ENCODE measurements around the gene LAMB1.

The LAMB1 gene

GRCh38 chr7:107995184-107996071, 7.5 kb downstream of the LAMB1 start:
- no peaks in the 10 kb centered on the region for H3K36me3 Mint-ChIP-seq
- no peak overlapping the region for H3K4me3 Mint-ChIP-seq
- no peak overlapping the region for H3K27ac Mint-ChIP-seq
- H3K27me3 Mint-ChIP-seq = peaks cover 18% of the 10 kb centered on the region
- H3K4me1 Mint-ChIP-seq = no peaks in the 10 kb centered on the region
- no peak for ATAC-seq
- H3K9me3 Mint-ChIP-seq = no peaks in the 10 kb centered on the region

DNA sequence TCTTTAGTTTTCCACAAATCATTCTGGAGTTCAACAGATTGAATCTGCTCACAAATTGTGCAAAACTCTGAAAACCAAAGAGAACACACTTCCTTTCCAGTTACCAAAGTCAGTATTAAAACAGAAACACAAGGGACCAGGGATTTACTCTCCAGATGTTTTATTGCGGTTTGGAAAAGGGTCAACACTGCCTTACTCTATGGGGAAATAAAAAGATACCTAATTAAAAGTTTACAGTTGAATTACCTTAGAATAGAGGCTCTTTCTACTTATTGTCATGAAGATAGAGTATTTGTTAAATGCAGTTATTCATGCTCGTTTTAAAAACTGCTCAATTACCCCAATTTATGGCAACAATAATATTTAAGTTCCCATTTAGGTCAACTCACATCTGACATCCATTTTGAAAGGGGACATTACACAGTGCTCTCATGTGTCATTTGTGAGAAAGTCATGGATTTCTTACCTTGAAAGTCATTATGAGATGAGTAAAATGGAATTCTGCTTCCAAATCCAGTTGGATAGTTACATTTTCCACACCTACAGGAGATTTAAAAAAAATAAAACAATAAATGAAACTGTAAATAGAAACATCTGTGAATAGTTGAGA, 8.4 kb downstream of the LAMB1 start:
- Mint-ChIP-seq H3K9me3 (no peaks in the 10 kb centered on the region), H3K27me3 (peaks cover 20% of the 10 kb centered on the region), H3K4me3 (no peak overlapping the region), H3K27ac (no peak overlapping the region), H3K36me3 (no peaks in the 10 kb centered on the region), H3K4me1 (no peaks in the 10 kb centered on the region)
- no peak for ATAC-seq

DNA sequence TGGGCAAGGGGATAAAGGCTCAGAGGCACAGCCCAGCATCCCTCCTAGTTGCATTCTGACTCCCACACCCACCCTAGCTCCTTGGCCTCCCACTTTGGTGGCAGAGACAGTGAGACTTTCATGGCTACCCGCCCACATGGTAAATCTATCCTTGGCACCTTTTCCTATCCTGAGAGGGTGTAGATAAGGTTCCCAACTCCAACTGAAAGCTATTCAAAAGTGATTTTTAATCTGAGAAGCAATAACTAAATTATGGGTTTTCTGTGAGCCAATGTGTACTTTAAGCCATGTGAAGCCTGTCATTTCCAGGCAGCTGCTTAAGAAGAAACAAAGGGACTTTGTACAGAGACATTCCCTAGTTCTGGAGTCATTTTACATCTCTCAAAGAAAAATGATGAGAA, 9.1 kb downstream of the LAMB1 start:
- Mint-ChIP-seq H3K36me3 (no peaks in the 10 kb centered on the region), H3K4me1 (no peaks in the 10 kb centered on the region), H3K4me3 (no peak overlapping the region), H3K9me3 (no peaks in the 10 kb centered on the region), H3K27ac (no peak overlapping the region), H3K27me3 (peaks cover 26% of the 10 kb centered on the region)
- no peak for ATAC-seq

DNA sequence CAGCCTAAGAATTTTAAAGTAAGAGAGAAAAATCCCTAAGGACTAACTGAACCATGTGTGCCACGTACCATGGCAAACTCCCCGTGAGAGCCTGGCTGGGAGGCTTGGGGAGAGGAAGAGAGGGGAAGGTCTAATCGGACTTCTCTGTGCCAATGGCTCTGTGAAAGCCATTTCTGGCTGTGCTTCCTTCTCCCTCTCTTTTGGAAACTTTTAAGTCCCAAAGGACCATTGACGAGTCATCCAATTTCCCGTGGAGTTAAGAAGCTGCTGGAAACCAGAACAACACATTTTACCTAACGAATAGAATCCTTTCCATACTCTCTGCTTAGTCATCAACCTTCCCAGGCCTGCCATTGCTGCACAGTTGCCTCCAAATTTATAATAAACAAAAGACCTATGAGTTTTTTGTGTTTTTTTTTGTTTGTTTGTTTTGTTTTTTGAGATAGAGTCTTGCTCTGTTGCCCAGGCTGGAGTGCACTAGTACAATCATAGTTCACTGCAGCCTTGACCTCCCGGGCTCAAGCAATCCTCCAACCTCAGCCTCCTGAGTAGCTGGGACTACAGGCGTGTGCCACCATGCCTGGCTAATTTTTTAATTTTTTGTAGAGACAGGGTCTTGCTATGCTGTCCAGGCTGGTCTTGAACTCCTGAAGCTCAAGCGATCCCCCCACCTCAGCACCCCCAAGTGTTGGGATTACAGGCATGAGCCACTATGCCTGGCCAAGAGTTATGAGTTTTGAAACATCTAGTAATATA, 13.2 kb downstream of the LAMB1 start:
- Mint-ChIP-seq H3K9me3 (no peaks in the 10 kb centered on the region), H3K36me3 (no peaks in the 10 kb centered on the region), H3K4me3 (no peak overlapping the region), H3K27ac (no peak overlapping the region), H3K4me1 (no peaks in the 10 kb centered on the region), H3K27me3 (peaks cover 47% of the 10 kb centered on the region)
- no peak for ATAC-seq

GRCh38 chr7:107982918-107983389, 20.0 kb downstream of the LAMB1 start:
- Mint-ChIP-seq H3K4me3 (no peak overlapping the region), H3K27ac (no peak overlapping the region), H3K36me3 (no peaks in the 10 kb centered on the region), H3K27me3 (peaks cover 11% of the 10 kb centered on the region), H3K9me3 (no peaks in the 10 kb centered on the region), H3K4me1 (no peaks in the 10 kb centered on the region)
- ATAC-seq = no peak

- Mint-ChIP-seq H3K27me3 (peaks cover 9% of the 10 kb centered on the region), H3K27ac (no peak overlapping the region), H3K4me3 (no peak overlapping the region), H3K9me3 (no peaks in the 10 kb centered on the region), H3K4me1 (no peaks in the 10 kb centered on the region), H3K36me3 (no peaks in the 10 kb centered on the region)
- no peak for ATAC-seq
These were observed 20.7 kb downstream of the LAMB1 start for GRCh38 chr7:107982042-107982840.

DNA sequence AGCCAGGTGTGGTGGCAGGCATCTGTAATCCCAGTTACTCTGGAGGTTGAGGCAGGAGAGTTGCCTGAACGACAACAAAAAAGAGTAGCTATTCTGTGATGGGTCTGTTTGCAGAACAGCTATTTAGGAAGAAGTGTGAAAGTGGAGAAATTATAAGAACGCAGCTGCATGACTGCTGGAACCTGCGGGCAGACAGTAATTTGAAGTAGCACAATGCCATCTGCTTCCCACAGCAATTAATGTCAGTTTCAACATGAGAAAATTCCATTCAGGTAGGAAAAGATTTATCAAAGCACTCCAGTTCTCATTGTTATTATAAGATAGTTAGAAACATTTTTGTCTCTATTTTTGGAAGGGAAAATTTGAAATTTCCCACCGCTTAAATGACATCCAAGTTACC, 21.5 kb downstream of the LAMB1 start:
- Mint-ChIP-seq H3K4me3 (no peak overlapping the region), H3K9me3 (no peaks in the 10 kb centered on the region), H3K27me3 (peaks cover 12% of the 10 kb centered on the region), H3K36me3 (no peaks in the 10 kb centered on the region), H3K4me1 (no peaks in the 10 kb centered on the region), H3K27ac (no peak overlapping the region)
- ATAC-seq = no peak

DNA sequence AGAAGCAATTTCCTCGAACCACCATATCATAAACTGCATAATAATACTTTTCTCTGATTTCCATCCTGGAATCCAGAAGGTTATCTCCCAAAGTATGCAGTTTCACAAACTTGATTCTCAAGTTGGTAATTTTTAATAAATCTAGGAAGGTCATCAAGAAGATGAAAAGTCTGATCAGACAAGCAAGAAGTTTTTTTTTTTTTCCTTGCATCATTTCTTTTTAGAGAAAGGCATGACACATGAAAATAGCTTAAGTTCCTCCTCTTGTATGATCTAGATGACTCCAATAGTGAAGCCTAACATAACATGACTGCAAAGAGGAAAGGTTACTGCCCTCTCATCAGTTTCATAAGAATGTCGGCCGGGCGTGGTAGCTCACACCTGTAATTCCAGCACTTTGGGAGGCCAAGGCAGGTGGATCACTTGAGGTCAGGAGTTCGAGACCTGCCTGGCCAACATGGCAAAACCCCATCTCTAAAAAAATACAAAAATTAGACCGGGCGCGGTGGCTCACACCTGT, 22.2 kb downstream of the LAMB1 start:
- no peak overlapping the region for H3K27ac Mint-ChIP-seq

DNA sequence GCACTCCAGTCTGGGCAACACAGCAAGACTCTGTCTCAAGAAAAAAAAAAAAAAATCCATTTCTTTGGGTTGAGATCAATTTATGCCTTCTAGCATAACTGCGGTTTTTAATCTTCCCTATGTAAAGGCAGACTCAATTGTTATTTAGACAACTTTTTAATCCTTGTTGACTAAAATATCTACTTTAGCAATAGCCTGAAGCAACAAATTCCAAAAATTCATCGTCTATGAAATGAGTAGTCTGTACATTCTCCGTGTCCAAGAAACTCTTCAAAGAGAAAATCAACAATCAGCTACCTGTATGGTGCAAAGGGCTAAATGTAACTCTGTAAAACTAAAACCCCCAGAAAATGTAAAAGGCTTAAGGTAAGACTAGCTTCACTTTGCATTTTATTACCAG, 22.8 kb downstream of the LAMB1 start:
- Mint-ChIP-seq H3K27me3 (peaks cover 12% of the 10 kb centered on the region), H3K36me3 (no peaks in the 10 kb centered on the region), H3K27ac (no peak overlapping the region), H3K4me1 (no peaks in the 10 kb centered on the region), H3K4me3 (no peak overlapping the region), H3K9me3 (no peaks in the 10 kb centered on the region)
- ATAC-seq = no peak

More for the DNA sequence above, 22.2 kb downstream of the LAMB1 start:
- Mint-ChIP-seq H3K9me3 (no peaks in the 10 kb centered on the region), H3K36me3 (no peaks in the 10 kb centered on the region), H3K27me3 (peaks cover 12% of the 10 kb centered on the region), H3K4me1 (no peaks in the 10 kb centered on the region), H3K4me3 (no peak overlapping the region)
- ATAC-seq = no peak

DNA sequence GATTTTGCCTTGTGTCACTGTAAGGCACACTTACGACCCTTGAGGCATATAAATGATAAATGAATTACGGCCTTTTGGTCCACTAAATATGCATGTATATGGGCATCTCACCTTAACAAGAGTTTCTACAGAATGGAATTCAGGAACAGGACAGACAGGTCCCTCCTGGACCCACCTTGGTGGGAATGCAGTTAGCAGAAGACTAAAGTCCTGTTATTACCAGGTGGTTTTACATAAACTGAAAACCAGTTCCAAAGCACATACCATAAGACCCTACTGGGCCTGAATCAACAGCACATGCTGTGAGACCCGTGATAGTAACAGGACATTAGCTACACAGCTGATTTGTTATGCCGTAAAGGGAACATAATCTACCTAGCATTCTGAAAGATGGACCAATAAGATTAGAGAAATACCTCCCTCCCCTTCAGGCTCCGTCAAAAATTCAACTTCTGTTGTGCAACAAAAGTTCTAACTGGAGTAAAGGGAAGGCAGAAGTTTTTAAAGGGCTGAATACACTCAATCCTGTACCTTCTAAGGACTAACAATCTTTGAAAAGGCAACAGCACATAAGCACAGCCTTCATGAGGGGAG, 24.0 kb downstream of the LAMB1 start:
- H3K9me3 Mint-ChIP-seq = no peaks in the 10 kb centered on the region
- no peak for ATAC-seq
- H3K4me3 Mint-ChIP-seq = no peak overlapping the region
- H3K27me3 Mint-ChIP-seq = peaks cover 12% of the 10 kb centered on the region
- H3K27ac Mint-ChIP-seq = no peak overlapping the region
- H3K36me3 Mint-ChIP-seq = no peaks in the 10 kb centered on the region
- no peaks in the 10 kb centered on the region for H3K4me1 Mint-ChIP-seq

- no peak overlapping the region for H3K4me3 Mint-ChIP-seq
- ATAC-seq = no peak
These were observed 25.9 kb downstream of the LAMB1 start for GRCh38 chr7:107977048-107977447.

GRCh38 chr7:107976620-107977019, 26.3 kb downstream of the LAMB1 start:
- Mint-ChIP-seq H3K27ac (no peak overlapping the region), H3K4me3 (no peak overlapping the region), H3K36me3 (no peaks in the 10 kb centered on the region), H3K27me3 (peaks cover 12% of the 10 kb centered on the region), H3K4me1 (no peaks in the 10 kb centered on the region), H3K9me3 (no peaks in the 10 kb centered on the region)
- ATAC-seq = no peak

More at GRCh38 chr7:107977048-107977447, 25.9 kb downstream of the LAMB1 start:
- Mint-ChIP-seq H3K27me3 (peaks cover 12% of the 10 kb centered on the region), H3K4me1 (no peaks in the 10 kb centered on the region), H3K27ac (no peak overlapping the region), H3K36me3 (no peaks in the 10 kb centered on the region), H3K9me3 (no peaks in the 10 kb centered on the region)

DNA sequence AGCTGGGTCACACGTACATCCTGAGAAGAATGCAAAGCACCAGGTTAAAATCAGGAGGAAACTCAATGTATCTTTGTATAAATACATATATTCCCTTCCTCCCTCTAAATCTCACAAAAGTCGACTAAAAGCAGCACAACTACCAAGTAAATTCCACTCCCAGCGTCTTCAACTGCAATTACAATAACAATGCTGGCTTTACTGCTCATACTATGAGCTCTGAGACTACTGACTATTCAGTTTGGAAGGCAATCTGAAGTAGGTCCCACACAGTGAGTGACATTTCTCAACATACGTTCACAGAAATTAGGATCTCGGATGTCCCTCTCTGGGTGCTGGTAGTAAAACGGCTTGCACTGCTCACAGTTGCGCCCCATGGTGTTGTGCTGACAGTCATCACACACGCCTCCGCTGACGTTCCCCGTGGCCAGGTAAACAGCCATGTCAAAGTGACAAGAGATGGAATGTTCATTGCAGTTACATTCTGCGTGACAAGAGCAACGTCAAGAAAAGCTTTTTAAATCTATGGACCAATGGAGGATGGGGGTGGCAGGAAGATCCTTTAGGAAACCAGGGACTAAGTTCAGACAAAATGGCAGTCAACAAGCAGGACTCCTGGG, 27.5 kb downstream of the LAMB1 start:
- H3K27me3 Mint-ChIP-seq = peaks cover 12% of the 10 kb centered on the region
- no peak overlapping the region for H3K4me3 Mint-ChIP-seq
- ATAC-seq = no peak
- no peaks in the 10 kb centered on the region for H3K9me3 Mint-ChIP-seq
- no peaks in the 10 kb centered on the region for H3K36me3 Mint-ChIP-seq
- no peaks in the 10 kb centered on the region for H3K4me1 Mint-ChIP-seq
- H3K27ac Mint-ChIP-seq = no peak overlapping the region

- H3K36me3 Mint-ChIP-seq = no peaks in the 10 kb centered on the region
- ATAC-seq = no peak
- H3K4me3 Mint-ChIP-seq = no peak overlapping the region
- no peaks in the 10 kb centered on the region for H3K4me1 Mint-ChIP-seq
- no peaks in the 10 kb centered on the region for H3K9me3 Mint-ChIP-seq
- H3K27ac Mint-ChIP-seq = no peak overlapping the region
- peaks cover 12% of the 10 kb centered on the region for H3K27me3 Mint-ChIP-seq
These were observed 29.1 kb downstream of the LAMB1 start for GRCh38 chr7:107973861-107974260.

All from stimulated activated memory B cell treated with anti-CD40 and anti-IgM and Interleukin-4, amounts not matched to agents 10 μg/mL and 1 μg/mL and 100 μg/mL, for 72 hours (primary cell).